BE2C (cell line): ENCODE results near the gene LEKR1.

ENCODE experiments used
- DNase-seq: peaks from one replicate; pipeline ENCODE4 v3.0.0-alpha.2; 2020
- H3K27me3 ChIP-seq: fragments of 250-450 bp; sonication (Bioruptor Pico); 2 replicates; pipeline ENCODE4 v1.5.1; 2020; ENCODE audit warnings: mild to moderate bottlenecking
- H3K36me3 ChIP-seq: fragments of 250-450 bp; sonication (Bioruptor Pico); 2 replicates; pipeline ENCODE4 v1.5.1; 2020; ENCODE audit warnings: mild to moderate bottlenecking
- H3K4me1 ChIP-seq: fragments of 250-450 bp; sonication (Bioruptor Pico); 2 replicates; pipeline ENCODE4 v1.5.1; 2020
- H3K4me3 ChIP-seq: 2 replicates; pipeline ENCODE4 v1.5.1; 2011; ENCODE audit warnings: low read depth, low read length
- H3K9me3 ChIP-seq: fragments of 250-450 bp; sonication (Bioruptor Pico); 2 replicates; pipeline ENCODE4 v1.5.1; 2020
- CTCF ChIP-seq: IDR thresholded peaks from 2 replicates; pipeline ENCODE4 v1.5.1; 2012; ENCODE audit warnings: mild to moderate bottlenecking, low read depth, low read length

The LEKR1 gene

GRCh38 chr3:157033001-157033400, 206.8 kb downstream of the LEKR1 start:
- TF ChIP-seq CTCF: no peak
- no peaks in the 10 kb centered on the region for H3K36me3 ChIP-seq
- DNase-seq: no peak
- no peaks in the 10 kb centered on the region; the same call in 1 of the 2 replicates for H3K27me3 ChIP-seq
- no peak overlapping the region for H3K4me3 ChIP-seq
- H3K9me3 ChIP-seq: no peaks in the 10 kb centered on the region
- H3K4me1 ChIP-seq: no peaks in the 10 kb centered on the region

- Histone ChIP-seq H3K36me3 (no peaks in the 10 kb centered on the region), H3K4me3 (no peak overlapping the region), H3K27me3 (peaks cover 9% of the 10 kb centered on the region; the same call in 1 of the 2 replicates), H3K9me3 (no peaks in the 10 kb centered on the region), H3K4me1 (no peaks in the 10 kb centered on the region)
- no peak for DNase-seq
- no peak for TF ChIP-seq CTCF
Measured at GRCh38 chr3:157040456-157040855, 214.3 kb downstream of the LEKR1 start.

GRCh38 chr3:157042226-157042625, 216.1 kb downstream of the LEKR1 start:
- Histone ChIP-seq H3K4me3 (no peak overlapping the region), H3K27me3 (peaks cover 12% of the 10 kb centered on the region; the same call in 1 of the 2 replicates), H3K36me3 (no peaks in the 10 kb centered on the region), H3K9me3 (no peaks in the 10 kb centered on the region), H3K4me1 (no peaks in the 10 kb centered on the region)
- DNase-seq: no peak
- no peak for TF ChIP-seq CTCF

- Histone ChIP-seq H3K27me3 (peaks cover 12% of the 10 kb centered on the region; the same call in 1 of the 2 replicates), H3K4me1 (no peaks in the 10 kb centered on the region)
Measured at GRCh38 chr3:157043771-157044170, 217.6 kb downstream of the LEKR1 start.

GRCh38 chr3:157045238-157045850, 219.2 kb downstream of the LEKR1 start:
- Histone ChIP-seq H3K36me3 (no peaks in the 10 kb centered on the region), H3K9me3 (no peaks in the 10 kb centered on the region), H3K4me3 (no peak overlapping the region), H3K27me3 (peaks cover 10% of the 10 kb centered on the region; the same call in 1 of the 2 replicates), H3K4me1 (no peaks in the 10 kb centered on the region)
- no peak for TF ChIP-seq CTCF
- DNase-seq: no peak

More at GRCh38 chr3:157043771-157044170, 217.6 kb downstream of the LEKR1 start:
- no peak for DNase-seq
- Histone ChIP-seq H3K36me3 (no peaks in the 10 kb centered on the region), H3K4me3 (no peak overlapping the region), H3K9me3 (no peaks in the 10 kb centered on the region)
- TF ChIP-seq CTCF: no peak

GRCh38 chr3:157046520-157046919, 220.4 kb downstream of the LEKR1 start:
- no peaks in the 10 kb centered on the region for H3K9me3 ChIP-seq
- peaks cover 9% of the 10 kb centered on the region; the same call in 1 of the 2 replicates for H3K27me3 ChIP-seq
- H3K4me3 ChIP-seq: no peak overlapping the region
- DNase-seq: no peak
- H3K36me3 ChIP-seq: no peaks in the 10 kb centered on the region
- no peak for TF ChIP-seq CTCF
- no peaks in the 10 kb centered on the region for H3K4me1 ChIP-seq
